HG03469 (cell line): ENCODE results near the gene HBA1.
"Not testable (repeated sequence)": the region's sequence is repeated elsewhere in the genome, so short reads cannot be mapped to it uniquely, and the experiment has no call there.

Experiments used
- ATAC-seq: cut with Tn5 transposase; IDR thresholded peaks from one replicate; pipeline ENCODE4 v1.9.1; 2021; ENCODE audit warnings: mild to moderate bottlenecking, moderate library complexity, moderate number of reproducible peaks; ENCODE audit not compliant: unreplicated experiment

HBA1 gene

GRCh38 chr16:193441-193840, 17.0 kb downstream of the HBA1 start:
- no peak for ATAC-seq

- ATAC-seq = no peak
These were observed 18.0 kb downstream of the HBA1 start for GRCh38 chr16:194516-194915.

- ATAC-seq = no peak
These were observed 23.9 kb downstream of the HBA1 start for GRCh38 chr16:200388-200787.

- ATAC-seq = no peak
These were observed 26.8 kb downstream of the HBA1 start for GRCh38 chr16:203246-203645.

GRCh38 chr16:204046-204445, 27.6 kb downstream of the HBA1 start:
- not testable (repeated sequence) for ATAC-seq

- ATAC-seq = not testable (repeated sequence)
These were observed 32.9 kb downstream of the HBA1 start for GRCh38 chr16:209359-209758.

- ATAC-seq = not testable (repeated sequence)
These were observed 35.2 kb downstream of the HBA1 start for GRCh38 chr16:211631-212180.

GRCh38 chr16:212999-213398, 36.5 kb downstream of the HBA1 start:
- ATAC-seq = no peak

- ATAC-seq = no peak
These were observed 43.5 kb downstream of the HBA1 start for GRCh38 chr16:220021-220420.
